GM18519 (cell line): Measurements from ENCODE around the gene PCYT1A.
"Not testable (repeated sequence)": the region's sequence is repeated elsewhere in the genome, so short reads cannot be mapped to it uniquely, and the experiment has no call there.

ENCODE experiments used
- ATAC-seq: cut with Tn5 transposase; IDR thresholded peaks from one replicate; pipeline ENCODE4 v1.9.1; 2021; ENCODE audit warnings: mild to moderate bottlenecking, moderate library complexity; ENCODE audit not compliant: unreplicated experiment, low FRiP score

Gene PCYT1A

DNA sequence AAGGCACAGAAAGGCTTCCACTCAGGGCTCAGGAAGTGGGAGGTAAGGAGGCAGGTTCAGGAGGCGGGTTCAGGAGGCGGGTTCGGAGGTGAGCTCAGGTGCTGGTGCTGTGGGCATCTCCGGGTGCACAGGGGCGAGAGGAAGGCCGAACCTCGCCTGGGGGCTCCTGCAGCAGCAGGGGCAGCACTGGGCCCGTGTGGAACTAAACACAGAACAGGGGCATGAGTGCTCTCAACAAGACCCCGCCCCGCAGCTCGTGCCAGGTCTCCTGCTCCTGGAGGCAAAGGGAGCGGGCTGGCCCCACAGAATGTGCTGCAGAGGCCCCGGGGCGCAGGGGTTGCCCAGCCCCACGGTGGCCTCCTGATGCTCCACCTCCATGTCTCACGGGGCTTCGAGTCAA lies 90.0 kb downstream of the PCYT1A start:
- no peak for ATAC-seq

DNA sequence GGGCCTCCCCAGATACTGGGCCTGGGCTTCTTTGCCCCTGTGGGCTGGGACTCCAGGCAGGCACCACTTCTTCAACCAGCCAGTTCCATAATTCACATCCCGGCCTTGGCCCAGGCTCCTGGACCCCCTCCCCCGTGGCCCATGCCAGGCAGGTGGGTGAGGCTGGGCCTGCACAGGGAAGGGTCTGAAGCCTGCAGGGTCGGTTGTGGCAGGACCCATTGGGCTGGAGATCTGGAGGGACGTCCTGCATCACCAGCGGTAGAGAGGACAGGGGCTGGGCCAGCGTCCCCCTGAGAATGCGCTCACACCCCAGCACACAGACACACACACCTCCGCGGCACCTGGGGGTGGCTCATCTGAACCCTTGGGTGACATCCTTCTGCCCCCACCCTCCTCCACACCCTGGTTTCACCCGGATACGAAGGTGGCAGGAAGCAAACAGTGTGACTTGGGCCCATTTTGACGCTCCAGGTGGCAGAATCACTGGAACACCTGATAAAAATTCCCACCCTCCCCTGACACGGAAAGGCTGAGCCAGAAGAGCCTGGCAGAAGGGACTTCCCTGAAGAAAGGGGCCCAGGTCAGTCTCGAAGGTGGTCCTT lies 91.8 kb downstream of the PCYT1A start:
- no peak for ATAC-seq

DNA sequence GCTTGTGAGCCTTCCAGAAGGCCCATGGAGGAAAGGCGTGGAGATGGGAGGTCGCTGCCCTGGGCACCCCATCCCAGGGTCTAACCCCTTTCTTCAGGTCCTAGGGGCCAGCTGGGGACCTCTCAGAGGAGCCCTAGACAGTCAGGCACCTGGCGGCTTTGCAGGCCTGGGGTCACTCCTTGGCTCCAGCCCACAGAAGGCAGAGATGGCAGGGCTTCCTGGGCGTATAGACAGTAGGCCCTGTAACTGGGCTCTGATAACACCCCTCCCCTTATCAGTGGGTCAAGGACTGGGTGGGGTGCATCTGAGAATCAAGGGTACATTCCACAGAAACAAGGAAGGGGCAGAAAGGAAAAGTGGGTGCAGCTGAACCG lies 93.0 kb downstream of the PCYT1A start:
- ATAC-seq = no peak

DNA sequence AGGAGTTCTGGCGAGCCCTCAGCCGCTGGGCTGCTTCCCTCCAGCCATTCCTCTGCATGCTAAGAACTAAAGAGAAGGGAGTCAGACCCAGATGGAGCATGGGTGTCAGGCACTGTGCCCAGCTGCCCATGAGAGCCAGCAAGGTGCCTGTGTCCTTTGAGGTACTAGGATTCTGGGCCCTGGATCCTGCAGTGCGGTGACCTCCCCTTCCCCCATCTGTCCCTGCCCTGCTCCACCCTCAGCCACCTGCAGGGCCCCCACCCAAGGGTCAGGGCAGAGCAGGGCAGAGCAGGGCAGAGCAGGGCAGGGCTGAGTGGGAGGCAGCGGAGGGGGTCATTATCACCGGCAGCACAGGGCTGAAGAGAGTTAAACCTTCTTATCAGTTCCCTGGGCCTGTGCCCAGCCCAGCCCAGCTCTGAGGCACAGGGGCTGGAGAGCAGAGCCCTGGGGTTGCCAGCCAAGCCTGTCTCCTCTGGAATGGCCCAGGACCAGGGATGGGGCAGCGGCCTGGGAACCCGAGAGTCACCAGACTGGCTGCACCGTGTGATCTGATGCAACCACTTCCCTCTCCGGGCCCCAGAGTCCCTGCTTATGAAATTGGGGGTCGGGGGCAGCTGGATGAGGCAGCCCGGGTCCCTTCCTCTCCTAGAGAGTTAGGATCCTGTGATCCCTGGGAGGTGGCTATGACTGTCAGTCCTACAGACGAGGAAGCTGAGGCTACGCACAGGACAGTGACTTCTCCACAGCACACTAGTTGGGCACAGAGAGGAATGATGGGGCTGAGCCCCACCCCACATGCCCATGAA lies 93.6 kb downstream of the PCYT1A start:
- ATAC-seq = no peak

DNA sequence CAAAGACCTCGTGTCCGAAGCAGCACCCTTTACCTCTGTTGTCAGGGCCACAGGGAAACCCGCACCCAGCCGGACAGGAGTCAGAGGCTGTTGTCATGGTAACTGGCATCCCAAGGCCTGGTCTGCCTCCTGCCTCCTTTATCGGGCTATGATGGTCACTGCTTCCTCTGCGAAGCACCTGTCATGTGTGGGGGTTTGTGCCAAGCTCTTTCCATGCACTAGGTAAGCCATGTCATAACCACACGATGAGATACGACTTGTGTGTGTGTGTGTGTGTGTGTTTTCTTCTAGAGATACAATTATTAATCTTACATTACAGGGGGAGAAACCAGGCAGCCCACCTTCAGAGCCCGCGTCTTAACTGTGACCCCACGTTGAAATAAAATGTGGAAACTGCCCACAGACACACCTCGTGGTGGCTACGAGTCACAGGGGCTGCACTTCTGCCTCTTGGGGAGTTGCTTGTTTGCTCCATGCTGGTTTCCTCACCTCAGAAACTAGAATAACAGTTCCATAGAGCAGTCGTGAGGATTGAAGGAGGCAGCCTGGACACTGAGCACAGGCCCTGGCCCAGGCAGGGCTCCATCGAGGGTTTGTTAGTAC lies 94.3 kb downstream of the PCYT1A start:
- ATAC-seq = no peak

DNA sequence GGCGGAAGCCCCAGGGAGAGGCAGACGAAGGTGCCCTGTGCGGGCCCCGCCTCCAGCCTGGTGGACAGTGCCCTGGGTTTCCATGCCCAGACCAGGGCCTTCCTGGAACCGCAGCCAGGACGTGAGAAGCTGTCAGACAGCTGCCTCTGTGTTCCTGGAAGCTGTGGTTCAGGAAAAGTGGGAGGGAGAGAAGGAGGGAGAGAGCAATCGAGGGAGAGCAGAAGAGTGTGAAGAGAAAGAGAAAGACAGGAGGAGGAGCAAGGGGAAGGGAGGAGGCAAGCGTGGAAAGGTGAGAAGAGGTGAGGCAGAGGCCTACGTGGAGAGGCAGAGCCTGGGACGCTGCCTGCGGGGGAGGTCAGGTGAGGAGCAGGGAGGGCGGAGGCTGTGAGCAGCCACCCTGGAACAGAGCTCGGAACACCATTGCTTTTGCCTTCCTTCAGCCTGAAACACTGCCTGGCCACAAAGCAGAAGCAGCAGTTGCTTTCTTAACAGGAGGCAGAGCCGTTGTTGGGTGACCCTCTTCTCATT lies 94.9 kb downstream of the PCYT1A start:
- no peak for ATAC-seq

- ATAC-seq = no peak
These were observed 95.4 kb downstream of the PCYT1A start for GRCh38 chr3:196192036-196192523.

DNA sequence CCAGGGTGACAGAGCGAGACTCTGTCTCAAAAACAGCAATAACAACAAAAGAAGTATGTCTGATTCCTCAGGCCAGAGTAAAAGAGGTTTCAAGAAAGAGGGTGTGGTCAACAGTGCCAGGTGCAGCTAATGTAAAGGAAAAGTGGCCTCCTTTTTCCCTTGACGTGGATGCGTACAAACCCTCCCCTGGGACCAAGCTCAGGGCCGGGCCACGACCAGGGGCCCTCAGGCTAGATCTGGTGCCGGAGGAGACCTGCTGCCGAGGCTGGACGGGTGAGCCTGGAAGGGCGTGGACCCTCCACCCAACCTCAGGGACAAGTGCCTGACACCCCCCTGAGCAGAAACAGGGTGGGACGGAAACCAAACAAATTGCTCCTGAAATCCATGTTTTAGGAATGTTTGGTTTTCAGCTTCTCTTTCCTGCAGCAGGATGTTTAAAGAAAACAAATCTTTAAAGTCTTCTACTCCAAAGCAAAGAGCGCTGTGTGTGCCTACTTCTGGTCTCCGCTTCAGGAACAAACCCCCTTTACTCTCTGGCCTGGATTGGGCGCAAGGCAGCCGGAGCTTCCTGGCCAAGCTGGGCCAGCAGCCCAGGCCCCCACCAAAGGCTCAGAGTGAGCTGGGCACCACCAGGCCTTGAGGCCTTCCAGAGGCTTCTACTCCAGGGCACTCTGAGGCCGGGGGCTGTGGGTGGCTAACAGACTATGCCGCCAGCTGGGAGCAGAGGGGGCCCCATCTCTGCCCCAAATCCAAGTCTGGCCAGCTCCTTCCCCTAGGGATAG lies 97.8 kb downstream of the PCYT1A start:
- ATAC-seq = no peak

DNA sequence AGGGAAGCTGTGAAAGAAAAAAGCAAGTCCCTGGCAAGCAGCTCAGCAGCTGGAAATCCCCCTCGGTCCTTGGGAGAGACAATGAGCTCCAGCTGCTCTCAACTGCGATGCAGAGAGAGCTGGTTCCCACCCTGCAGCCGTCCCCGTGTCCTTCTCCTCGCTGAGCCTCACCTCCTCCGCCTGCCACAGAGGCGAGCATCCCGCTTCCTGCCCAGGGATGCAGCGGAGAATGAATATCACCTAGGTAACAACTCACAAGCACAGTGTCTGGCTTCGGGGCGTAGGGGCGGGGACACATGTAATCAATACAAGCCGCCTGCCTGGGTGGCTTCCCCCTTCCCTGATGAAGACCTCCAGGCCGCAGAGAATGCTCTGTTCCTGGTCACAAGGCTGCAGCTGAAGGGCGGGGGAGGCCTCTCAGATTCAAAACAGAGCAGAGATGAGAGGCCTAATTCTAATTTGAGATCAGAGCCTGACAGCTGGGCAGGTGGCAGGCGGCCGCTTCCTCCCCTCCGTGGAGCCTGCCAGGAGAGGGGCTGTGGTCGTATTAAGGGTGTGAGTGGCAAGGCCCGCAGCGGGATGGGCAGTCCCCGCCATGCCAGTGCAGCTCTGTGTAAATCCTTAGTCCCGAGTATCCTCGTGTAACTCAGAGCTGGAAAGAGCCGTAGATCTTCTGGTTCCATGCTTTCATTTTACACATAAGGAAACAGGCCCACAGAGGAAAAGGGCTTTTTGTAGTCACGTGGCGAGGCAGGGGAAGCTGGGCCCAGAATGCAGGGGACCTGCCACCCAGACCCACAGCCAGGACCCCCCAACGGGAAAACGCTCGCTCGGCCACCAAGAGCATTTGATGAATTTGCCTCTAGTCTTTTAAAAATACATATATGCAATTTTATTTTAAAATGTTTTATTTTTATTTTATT lies 100.6 kb downstream of the PCYT1A start:
- no peak for ATAC-seq

DNA sequence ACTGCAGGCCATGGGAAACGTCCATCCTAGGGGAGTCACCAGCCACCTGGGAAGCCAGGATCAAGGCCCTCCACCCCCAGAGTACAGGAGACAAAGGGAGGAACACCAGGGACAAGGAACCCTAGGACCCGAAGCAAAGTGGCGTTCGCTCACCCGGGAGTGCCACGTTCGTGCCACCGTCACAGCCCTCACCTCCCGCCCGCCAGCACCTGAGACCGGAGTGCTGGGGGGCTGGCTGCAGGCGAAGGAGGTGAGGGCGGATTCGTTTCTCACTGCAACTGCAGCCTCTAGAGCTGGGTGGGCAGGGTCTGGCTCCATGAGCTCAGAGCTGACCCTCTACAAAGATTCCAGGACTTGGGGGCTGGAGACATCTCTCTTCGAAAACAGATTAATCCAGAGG lies 102.6 kb downstream of the PCYT1A start:
- ATAC-seq = no peak

GRCh38 chr3:196184169-196184432 lies 103.4 kb downstream of the PCYT1A start:
- ATAC-seq = not testable (repeated sequence)

GRCh38 chr3:196181127-196181546 lies 106.4 kb downstream of the PCYT1A start:
- no peak for ATAC-seq

GRCh38 chr3:196180346-196180745 lies 107.2 kb downstream of the PCYT1A start:
- no peak for ATAC-seq
